Esophagus muscularis mucosa (tissue), 4 donors: ENCODE measurements around the gene FUT4.
A peak's percentile ranks its signal among the peaks of the same experiment; 100 is the strongest.

Experiments used
- EP300 ChIP-seq: sonication (generic); formaldehyde crosslinking; IDR thresholded peaks from one replicate; pipeline ENCODE4 v1.6.1; 2017; ENCODE audit warnings: antibody characterized with exemption
- POLR2A ChIP-seq: fragments of 450-650 bp; IDR thresholded peaks from one replicate; pipeline ENCODE4 v1.6.1; 2017; ENCODE audit warnings: antibody characterized with exemption, moderate library complexity, mild to moderate bottlenecking, low read depth
- POLR2AphosphoS5 ChIP-seq, 2 donors: sonication (generic); formaldehyde crosslinking; IDR thresholded peaks; one replicate each; pipeline ENCODE4 v1.6.1; 2017; ENCODE audit warnings: antibody characterized with exemption in 2 of 2
- TF ChIP-seq, protein P1 (sequence below), 3 experiments: fragments of 200-600 bp in 2 of 3; fragments of 450-650 bp in 1 of 3; sonication (generic) in 2 of 3; IDR thresholded peaks; one replicate each; pipeline ENCODE4 v1.5.1; 2017 to 2019; ENCODE audit warnings: antibody characterized with exemption in 3 of 3, mild to moderate bottlenecking in 2 of 3, moderate library complexity in 1 of 3

DNA sequence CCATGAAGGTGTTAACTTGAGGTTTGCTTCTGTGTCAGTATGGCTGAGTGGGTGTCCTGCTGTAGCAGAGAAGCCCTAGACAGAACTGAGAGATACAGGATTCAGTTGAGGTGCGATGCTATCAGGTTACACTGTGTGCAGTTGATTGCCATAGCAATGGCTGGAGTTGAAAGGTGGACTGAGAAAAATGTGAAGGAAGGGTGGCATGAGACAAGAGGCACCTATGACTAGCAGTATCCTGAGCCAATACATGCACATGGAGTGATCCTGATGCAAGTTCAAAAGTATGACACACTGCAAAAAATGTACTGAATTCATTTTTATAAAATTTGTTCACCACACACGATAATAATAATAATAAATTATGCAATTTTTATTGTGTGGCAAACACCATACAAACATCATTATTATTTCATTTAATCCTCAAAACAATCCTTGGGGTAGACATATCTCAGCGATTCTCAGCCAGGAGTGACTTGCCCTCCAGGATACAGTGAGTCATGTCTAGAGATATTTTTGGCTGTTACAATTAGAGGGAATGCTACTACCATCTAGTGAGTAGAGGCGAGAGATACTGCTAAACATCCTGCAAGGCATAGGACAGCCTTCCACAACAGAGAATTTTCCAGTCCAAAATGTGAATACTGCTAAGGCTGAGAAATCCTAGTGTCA is 19.6 kb downstream of the FUT4 start:
- TF ChIP-seq EP300: no peak
- no peak for TF ChIP-seq POLR2AphosphoS5 (IDR thresholded peaks at IDR 0.05)
- TF ChIP-seq, protein P1, sequence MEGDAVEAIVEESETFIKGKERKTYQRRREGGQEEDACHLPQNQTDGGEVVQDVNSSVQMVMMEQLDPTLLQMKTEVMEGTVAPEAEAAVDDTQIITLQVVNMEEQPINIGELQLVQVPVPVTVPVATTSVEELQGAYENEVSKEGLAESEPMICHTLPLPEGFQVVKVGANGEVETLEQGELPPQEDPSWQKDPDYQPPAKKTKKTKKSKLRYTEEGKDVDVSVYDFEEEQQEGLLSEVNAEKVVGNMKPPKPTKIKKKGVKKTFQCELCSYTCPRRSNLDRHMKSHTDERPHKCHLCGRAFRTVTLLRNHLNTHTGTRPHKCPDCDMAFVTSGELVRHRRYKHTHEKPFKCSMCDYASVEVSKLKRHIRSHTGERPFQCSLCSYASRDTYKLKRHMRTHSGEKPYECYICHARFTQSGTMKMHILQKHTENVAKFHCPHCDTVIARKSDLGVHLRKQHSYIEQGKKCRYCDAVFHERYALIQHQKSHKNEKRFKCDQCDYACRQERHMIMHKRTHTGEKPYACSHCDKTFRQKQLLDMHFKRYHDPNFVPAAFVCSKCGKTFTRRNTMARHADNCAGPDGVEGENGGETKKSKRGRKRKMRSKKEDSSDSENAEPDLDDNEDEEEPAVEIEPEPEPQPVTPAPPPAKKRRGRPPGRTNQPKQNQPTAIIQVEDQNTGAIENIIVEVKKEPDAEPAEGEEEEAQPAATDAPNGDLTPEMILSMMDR (IDR thresholded peaks at IDR 0.05): peak; percentile 13 to 47 (median 46)
- no peak for TF ChIP-seq POLR2A
